H1 (cell line): ENCODE results near the gene RAP2B. TPM values are rescaled to one million over a fixed set of nuclear protein-coding genes. Genes with fewer than 3 reads are reported as not detected.

Experiments
- CTCF ChIA-PET: fragments of 300-600 bp; sonication (Branson Sonifier 250); formaldehyde crosslinking; loops from one replicate; lab custom pipeline; 2021; ENCODE audit not compliant: partially characterized antibody; lab: Charles Lee
- POLR2A ChIA-PET: fragments of 300-600 bp; sonication (Branson Sonifier 250); formaldehyde crosslinking; loops from one replicate; lab custom pipeline; 2021; ENCODE audit warnings: inconsistent platforms; ENCODE audit not compliant: partially characterized antibody; lab: Charles Lee
- DNase-seq, 2 experiments: peaks; one replicate each; pipeline versions ENCODE4 v3.0.0 to v3.0.0-alpha.2; 2010 to 2022; ENCODE audit warnings: low spot score in 2 of 2, low read depth in 1 of 2, mixed read lengths in 1 of 2
- FAIRE-seq: peaks from 2 replicates; lab custom pipeline; 2011; peaks lifted over from hg19 to GRCh38; lab: Jason Lieb, UNC
- H2AFZ ChIP-seq: 2 replicates; pipeline ENCODE4 v1.8.1; 2012; ENCODE audit warnings: low read length, inconsistent platforms
- H2AK5ac ChIP-seq: 2 replicates; pipeline ENCODE4 v1.6.1; 2013; ENCODE audit warnings: low read depth, low read length
- H2BK120ac ChIP-seq: replicated peaks from 2 replicates; pipeline ENCODE3; 2013; ENCODE audit warnings: low read depth, low read length, inconsistent platforms
- H2BK12ac ChIP-seq: 2 replicates; pipeline ENCODE4 v1.6.1; 2013; ENCODE audit warnings: low read depth, low read length
- H2BK15ac ChIP-seq: 2 replicates; pipeline ENCODE4 v1.6.1; 2013; ENCODE audit warnings: low read length
- H2BK20ac ChIP-seq: 2 replicates; pipeline ENCODE4 v1.6.1; 2013; ENCODE audit warnings: low read length
- H2BK5ac ChIP-seq: 2 replicates; pipeline ENCODE4 v1.6.1; 2013; ENCODE audit warnings: low read depth, low read length
- H3K14ac ChIP-seq: 2 replicates; pipeline ENCODE4 v1.6.1; 2013; ENCODE audit warnings: inconsistent platforms; ENCODE audit not compliant: insufficient read length
- H3K18ac ChIP-seq: 2 replicates; pipeline ENCODE4 v1.6.1; 2013; ENCODE audit warnings: low read length; ENCODE audit errors: extremely low read depth
- H3K23ac ChIP-seq: 2 replicates; pipeline ENCODE4 v1.6.1; 2013; ENCODE audit warnings: inconsistent platforms; ENCODE audit not compliant: insufficient read length
- H3K23me2 ChIP-seq: 2 replicates; pipeline ENCODE4 v1.6.1; 2013; ENCODE audit warnings: low read depth, low read length
- H3K27ac ChIP-seq: 2 replicates; pipeline ENCODE4 v1.6.1; 2011; ENCODE audit warnings: low read depth, low read length, inconsistent platforms
- H3K27me3 ChIP-seq, 4 experiments: replicated peaks in 1 of 4; 1 replicate in 1 of 4; 2 replicates in 3 of 4; pipeline versions ENCODE4 v1.6.1 to v1.8.1; 2011 to 2013; ENCODE audit warnings: low read length in 3 of 4, mild to moderate bottlenecking in 3 of 4, inconsistent platforms in 2 of 4, mixed read lengths in 2 of 4, moderate library complexity in 1 of 4; ENCODE audit not compliant: control insufficient read depth in 3 of 4, insufficient read depth in 3 of 4; ENCODE audit errors: extremely low read depth in 1 of 4
- H3K36me3 ChIP-seq, 4 experiments: 2 replicates each; pipeline versions ENCODE4 v1.6.1 to v1.8.1; 2011 to 2013; ENCODE audit warnings: mild to moderate bottlenecking in 4 of 4, low read length in 3 of 4, moderate library complexity in 2 of 4, control low read depth in 1 of 4, inconsistent platforms in 1 of 4; ENCODE audit not compliant: insufficient read depth in 4 of 4, control insufficient read depth in 2 of 4
- H3K4ac ChIP-seq: replicated peaks from 2 replicates; pipeline ENCODE3; 2013; ENCODE audit warnings: low read length, low read depth, mixed read lengths, inconsistent platforms; ENCODE audit not compliant: insufficient read length
- H3K4me1 ChIP-seq, 4 experiments: replicated peaks in 1 of 4; 1 replicate in 1 of 4; 2 replicates in 3 of 4; pipeline versions ENCODE4 v1.6.1 to v1.8.1; 2011 to 2013; ENCODE audit warnings: low read length in 3 of 4, inconsistent platforms in 2 of 4, mixed read lengths in 1 of 4; ENCODE audit not compliant: insufficient read depth in 4 of 4, control insufficient read depth in 3 of 4
- H3K4me2 ChIP-seq, 2 experiments: 2 replicates each; pipeline versions ENCODE4 v1.6.1 to v1.8.1; 2011 to 2013; ENCODE audit warnings: low read depth in 2 of 2, low read length in 2 of 2, control low read depth in 1 of 2, inconsistent platforms in 1 of 2, mild to moderate bottlenecking in 1 of 2; ENCODE audit not compliant: insufficient read depth in 1 of 2
- H3K4me3 ChIP-seq, 4 experiments: fragments of 200-600, 300-600 bp in 1 of 4; sonication (generic), shearing (Covaris generic), sonication (Bioruptor Twin) in 1 of 4; 2 replicates each; pipeline versions ENCODE4 v1.5.1 to v1.8.1; 2011 to 2016; ENCODE audit warnings: low read length in 4 of 4, low read depth in 3 of 4, control low read depth in 2 of 4, inconsistent platforms in 2 of 4, mild to moderate bottlenecking in 2 of 4, mixed read lengths in 1 of 4, moderate library complexity in 1 of 4; ENCODE audit not compliant: insufficient read depth in 2 of 4; ENCODE audit errors: extremely low read depth in 1 of 4
- H3K56ac ChIP-seq: replicated peaks from 2 replicates; pipeline ENCODE3; 2013; ENCODE audit warnings: low read depth, mild to moderate bottlenecking, mixed read lengths, low read length, inconsistent platforms; ENCODE audit not compliant: insufficient read length
- H3K79me1 ChIP-seq: 2 replicates; pipeline ENCODE4 v1.6.1; 2013; ENCODE audit warnings: low read depth, low read length, control low read depth
- H3K79me2 ChIP-seq, 2 experiments: 2 replicates each; pipeline versions ENCODE4 v1.6.1 to v1.8.1; 2012 to 2013; ENCODE audit warnings: low read length in 2 of 2, mild to moderate bottlenecking in 2 of 2, inconsistent platforms in 1 of 2; ENCODE audit not compliant: insufficient read depth in 2 of 2, control insufficient read depth in 1 of 2
- H3K9ac ChIP-seq, 4 experiments: replicated peaks in 1 of 4; 1 replicate in 1 of 4; 2 replicates in 3 of 4; pipeline versions ENCODE4 v1.6.1 to v1.8.1; 2011 to 2013; ENCODE audit warnings: low read depth in 3 of 4, low read length in 3 of 4, control low read depth in 2 of 4, mild to moderate bottlenecking in 2 of 4, moderate library complexity in 2 of 4, inconsistent platforms in 1 of 4; ENCODE audit errors: extremely low read depth in 1 of 4
- H3K9me3 ChIP-seq, 2 experiments: 2 replicates each; pipeline versions ENCODE4 v1.6.1 to v1.8.1; 2012 to 2013; ENCODE audit warnings: mild to moderate bottlenecking in 2 of 2, moderate library complexity in 2 of 2, control low read depth in 1 of 2, inconsistent platforms in 1 of 2, low read depth in 1 of 2, low read length in 1 of 2, mixed read lengths in 1 of 2; ENCODE audit not compliant: insufficient read depth in 2 of 2
- H4K20me1 ChIP-seq, 2 experiments: replicated peaks in 1 of 2; 2 replicates each; pipeline versions ENCODE3 to v1.8.1; 2011 to 2013; ENCODE audit warnings: inconsistent platforms in 2 of 2, low read length in 2 of 2, mild to moderate bottlenecking in 1 of 2; ENCODE audit not compliant: insufficient read depth in 2 of 2, control insufficient read depth in 1 of 2
- H4K5ac ChIP-seq: 2 replicates; pipeline ENCODE4 v1.6.1; 2013; ENCODE audit warnings: low read length, low read depth, mixed read lengths, inconsistent platforms; ENCODE audit not compliant: insufficient read length
- H4K8ac ChIP-seq: 2 replicates; pipeline ENCODE4 v1.8.0; 2013; ENCODE audit warnings: mild to moderate bottlenecking, moderate library complexity, low read length, inconsistent platforms; ENCODE audit not compliant: insufficient read depth; ENCODE audit errors: extremely low read depth
- H4K91ac ChIP-seq: replicated peaks from 2 replicates; pipeline ENCODE3; 2013; ENCODE audit warnings: low read length, mixed read lengths, inconsistent platforms; ENCODE audit not compliant: insufficient read length
- WGBS, 2 experiments: shearing (Covaris generic) in 1 of 2; methylation state at CpG; one replicate each; pipeline versions ENCODE4 v1.1.6 to v1.1.7; 2013 to 2015; ENCODE audit warnings: low lambda C conversion rate in 2 of 2, mixed read lengths in 2 of 2, inconsistent platforms in 1 of 2, low coverage in 1 of 2, missing lambda C conversion rate in 1 of 2; ENCODE audit not compliant: insufficient replicate concordance in 2 of 2, insufficient coverage in 1 of 2, insufficient read length in 1 of 2; ENCODE audit errors: extremely low coverage in 1 of 2, missing lambda C conversion rate in 1 of 2; 5-methylcytosine and 5-hydroxymethylcytosine counted together
- polyA plus RNA-seq, 7 experiments: library from polyadenylated mRNA; depleted of rRNA in 3 of 7; stranded (reverse) in 5 of 7; unstranded in 2 of 7; fragments of >200 nt in 5 of 7; fragments of 200-250 nt in 2 of 7; gene quantifications; 1 replicate in 5 of 7; 2 replicates in 1 of 7; 4 replicates in 1 of 7; pipeline versions ENCODE4 v1.2.1 to v1.2.3, GENCODE V29; 2011 to 2013; ENCODE audit warnings: missing spikeins in 2 of 7, mixed read lengths in 2 of 7
- total RNA-seq: library from RNA; stranded (reverse); fragmentation: NEBNext Ultra II Directional; extraction: Animal tissue kit (Norgen Biotek cat#: 25700); gene quantifications from 2 replicates; pipeline ENCODE4 v1.2.1, GENCODE V29; 2021
- TF ChIP-seq, protein P1 (sequence below): IDR thresholded peaks from 2 replicates; pipeline ENCODE4 v1.6.1; 2012; ENCODE audit warnings: inconsistent platforms

RAP2B gene
- total and polyA plus RNA-seq, 2 of the 8 experiments (the other 6 are each of a cell fraction or from before 2014, with no cell fraction given): 7.5 to 20.3 TPM

DNA sequence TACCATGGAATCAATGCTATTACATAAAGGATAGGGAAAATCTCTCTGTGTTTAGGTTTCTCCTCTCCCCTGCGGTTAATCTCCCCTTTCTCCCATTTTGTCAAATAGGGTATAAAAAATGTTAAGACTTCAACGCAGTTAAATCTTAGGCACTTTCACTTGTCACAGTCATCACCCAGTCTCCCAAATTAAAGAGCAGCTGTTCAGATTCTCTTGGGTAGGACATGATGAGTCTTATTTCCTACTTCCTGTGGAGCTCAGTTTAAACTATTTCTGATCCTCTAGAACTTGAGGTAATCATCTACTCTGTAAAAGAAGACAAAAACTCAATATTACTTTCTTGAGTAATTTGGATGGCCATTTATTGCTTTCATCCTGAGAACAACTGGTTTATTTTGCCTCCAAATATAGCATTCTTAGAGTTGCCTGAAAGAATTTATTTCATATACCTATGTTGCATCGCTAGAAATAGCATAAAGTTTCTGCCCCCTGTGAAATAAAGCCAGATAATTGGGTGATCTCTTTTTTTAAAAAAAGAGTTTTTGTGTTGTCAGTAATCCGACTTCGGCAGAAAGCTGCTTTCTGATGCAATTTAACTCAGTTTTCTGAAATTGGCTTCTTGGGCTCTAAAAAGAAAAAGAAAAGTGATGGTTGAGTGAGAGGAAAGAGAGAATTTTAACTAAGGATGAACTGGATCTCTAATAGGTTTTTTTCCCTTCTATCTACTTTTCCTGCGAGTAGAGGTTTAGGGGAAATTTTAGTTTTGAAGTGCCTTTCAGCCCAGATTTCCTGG lies 20.7 kb downstream of the RAP2B start:
- Histone ChIP-seq H4K20me1 (no peaks in the 10 kb centered on the region), H4K5ac (no peak overlapping the region), H3K23me2 (no peaks in the 10 kb centered on the region), H3K27ac (no peak overlapping the region), H2BK12ac (no peak overlapping the region), H3K4me1 (no peaks in the 10 kb centered on the region), H4K8ac (no peak overlapping the region), H2BK120ac (no peak overlapping the region), H3K56ac (no peak overlapping the region), H3K27me3 (no peaks in the 10 kb centered on the region), H4K91ac (no peak overlapping the region), H3K36me3 (no peaks in the 10 kb centered on the region), H2BK20ac (no peak overlapping the region), H3K18ac (no peak overlapping the region), H3K9ac (no peak overlapping the region), H3K9me3 (no peaks in the 10 kb centered on the region), H3K4me3 (no peak overlapping the region), H3K23ac (no peak overlapping the region), H2BK5ac (no peak overlapping the region), H3K79me1 (no peaks in the 10 kb centered on the region), H2AFZ (no peak overlapping the region), H3K14ac (no peak overlapping the region), H2BK15ac (no peak overlapping the region), H3K4me2 (no peak overlapping the region), H3K4ac (no peak overlapping the region), H3K79me2 (no peaks in the 10 kb centered on the region), H2AK5ac (no peak overlapping the region)
- ChIA-PET CTCF (interaction anchor here (0.6 kb wide), 1 partner anchor 126 kb away, joined by 3 read pairs; no protein-coding TSS in a partner anchor), POLR2A (interaction anchor here (1.0 kb wide), 1 partner anchor 9 kb away, joined by 3 read pairs; no protein-coding TSS in a partner anchor)
- WGBS, 2 experiments: 82% methylated on average over 6 of the region's 6 CpGs; no CpG with 5 or more reads in 1 of the 2 experiments
- DNase-seq (no peak), FAIRE-seq (no peak)
- TF ChIP-seq, protein P1, sequence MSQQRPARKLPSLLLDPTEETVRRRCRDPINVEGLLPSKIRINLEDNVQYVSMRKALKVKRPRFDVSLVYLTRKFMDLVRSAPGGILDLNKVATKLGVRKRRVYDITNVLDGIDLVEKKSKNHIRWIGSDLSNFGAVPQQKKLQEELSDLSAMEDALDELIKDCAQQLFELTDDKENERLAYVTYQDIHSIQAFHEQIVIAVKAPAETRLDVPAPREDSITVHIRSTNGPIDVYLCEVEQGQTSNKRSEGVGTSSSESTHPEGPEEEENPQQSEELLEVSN: no peak
